ENCODE data around the gene PRDM16. TPM values are rescaled to one million over a fixed set of nuclear protein-coding genes. Genes with fewer than 3 reads are reported as not detected.

The PRDM16 gene
- polyA plus RNA-seq, 1 of the 3 experiments (the other 2 are of a cell fraction), result not detected

GRCh38 chr1:3304246-3304645, 235.2 kb downstream of the PRDM16 start:
- Histone ChIP-seq H3K79me2 (ENCODE audit: insufficient read depth) (no peaks in the 10 kb centered on the region), H3K9ac (no peak overlapping the region), H2AFZ (ENCODE audit: low read depth) (no peak overlapping the region), H3K36me3 (replicated peaks in 1 of 2; ENCODE audit: control insufficient read depth in 1 of 2, insufficient read depth in 2 of 2, low read length in 1 of 2) (no peaks in the 10 kb centered on the region), H3K4me2 (no peak overlapping the region), H4K20me1 (ENCODE audit: insufficient read depth) (no peaks in the 10 kb centered on the region), H3K9me3 (no peaks in the 10 kb centered on the region), H3F3A (replicated peaks; ENCODE audit: insufficient read depth) (no peaks in the 10 kb centered on the region), H3K4me1 (ENCODE audit: control insufficient read depth in 1 of 2, insufficient read depth in 2 of 2, low read depth in 1 of 2, low read length in 1 of 2) (no peaks in the 10 kb centered on the region), H3K27me3 (ENCODE audit: insufficient read depth) (no peaks in the 10 kb centered on the region; the same call in 1 of the 2 replicates), H3K27ac (ENCODE audit: low read depth in 2 of 2, low read length in 1 of 2) (no peak overlapping the region), H3K9me2 (no peaks in the 10 kb centered on the region), H3K4me3 (ENCODE audit: low read depth in 2 of 2, low read length in 1 of 2) (no peak overlapping the region)
- CTCF ChIA-PET, result no interaction called here
- WGBS (ENCODE audit: low lambda C conversion rate), result 12% methylated on average over 3 of the region's 11 CpGs
- DNase-seq, result no peak
- TF ChIP-seq SIN3A (IDR thresholded peaks at IDR 0.05; ENCODE audit: borderline replicate concordance, low read depth, low read length), result no peak
- no peak for TF ChIP-seq CTCF (IDR thresholded peaks at IDR 0.05)
- TF ChIP-seq RXRA (IDR thresholded peaks at IDR 0.05; ENCODE audit: borderline replicate concordance, low read depth), result no peak
- no peak for TF ChIP-seq MAX (IDR thresholded peaks at IDR 0.05; ENCODE audit: low read depth)
- no peak for TF ChIP-seq USF2 (IDR thresholded peaks at IDR 0.05; ENCODE audit: borderline replicate concordance, low read depth, low read length)
- no peak for TF ChIP-seq ZBTB33 (IDR thresholded peaks at IDR 0.05; ENCODE audit: borderline replicate concordance, low read depth)
- no peak for TF ChIP-seq EZH2phosphoT487 (IDR thresholded peaks at IDR 0.05; ENCODE audit: borderline replicate concordance, low read depth)
- no peak for TF ChIP-seq TEAD4 (IDR thresholded peaks at IDR 0.05; ENCODE audit: borderline replicate concordance, insufficient read depth)
- no peak for TF ChIP-seq REST (IDR thresholded peaks at IDR 0.05; ENCODE audit: low read depth, low read length)
- TF ChIP-seq EP300 (IDR thresholded peaks at IDR 0.05; ENCODE audit: borderline replicate concordance in 1 of 2, low read depth in 1 of 2, low read length in 1 of 2), result no peak
- no peak for TF ChIP-seq JUND (IDR thresholded peaks at IDR 0.05)
- TF ChIP-seq FOXJ3 (CRISPR knock-in tag; IDR thresholded peaks at IDR 0.05), result no peak
- no peak for TF ChIP-seq ELF1 (IDR thresholded peaks at IDR 0.05)
- POLR2A ChIA-PET, result no interaction called here

Data from SK-N-SH (cell line).